ENCODE measurements around the gene ZNF77.
A peak's percentile ranks its signal among the peaks of the same experiment; 100 is the strongest.
"Not testable (repeated sequence)": the region's sequence is repeated elsewhere in the genome, so short reads cannot be mapped to it uniquely, and the experiment has no call there.

Gene ZNF77

GRCh38 chr19:2944775-2945574 lies at the start of gene ZNF77:
Gene ZNF77 (minus strand): TSS chr19:2944971. CDS start chr19:2944840, 131 bp downstream.
- DNase-seq, result peak; percentile 99

- DNase-seq, result no peak
These were observed 48.8 kb upstream of the ZNF77 start for GRCh38 chr19:2993579-2993978.

DNA sequence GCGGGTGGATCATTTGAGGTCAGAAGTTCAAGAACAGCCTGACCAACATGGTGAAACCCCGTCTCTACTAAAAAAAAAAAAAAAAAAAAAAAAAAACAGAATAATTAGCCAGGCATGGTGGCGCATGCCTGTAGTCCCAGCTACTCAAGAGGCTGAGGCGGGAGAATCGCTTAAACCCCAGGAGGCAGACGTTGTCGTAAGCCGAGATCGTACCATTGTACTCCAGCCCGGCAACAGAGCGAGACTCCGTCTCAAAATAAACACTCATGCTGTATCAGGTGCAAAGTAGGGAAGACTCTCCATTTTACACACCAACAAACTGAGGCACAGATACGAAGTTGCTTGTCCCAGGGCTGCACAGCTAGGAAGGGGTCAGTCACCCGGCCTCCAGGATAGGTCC lies 48.2 kb upstream of the ZNF77 start:
- no peak for DNase-seq

DNA sequence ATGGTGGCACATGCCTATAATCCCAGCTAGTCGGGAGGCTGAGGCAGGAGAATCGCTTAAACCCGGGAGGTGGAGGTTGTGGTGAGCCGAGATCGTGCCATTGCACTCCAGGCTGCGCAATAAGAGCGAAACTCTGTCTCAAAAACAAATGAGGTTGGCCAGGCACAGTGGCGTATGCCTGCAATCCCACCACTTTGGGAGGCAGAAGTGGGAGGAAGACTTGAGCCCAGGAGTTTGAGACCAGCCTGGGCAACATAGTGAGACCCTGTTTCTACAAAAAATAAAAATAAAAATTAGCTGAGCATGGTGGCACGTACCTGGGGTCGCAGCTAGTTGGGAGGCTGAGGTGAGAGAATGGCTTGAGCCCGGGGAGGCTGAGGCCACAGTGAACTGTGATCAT lies 47.6 kb upstream of the ZNF77 start:
- DNase-seq, result not testable (repeated sequence)

GRCh38 chr19:2989236-2989946 lies 44.6 kb upstream of the ZNF77 start:
- no peak for DNase-seq

- no peak for DNase-seq
These were observed 43.8 kb upstream of the ZNF77 start for GRCh38 chr19:2988568-2988967.

DNA sequence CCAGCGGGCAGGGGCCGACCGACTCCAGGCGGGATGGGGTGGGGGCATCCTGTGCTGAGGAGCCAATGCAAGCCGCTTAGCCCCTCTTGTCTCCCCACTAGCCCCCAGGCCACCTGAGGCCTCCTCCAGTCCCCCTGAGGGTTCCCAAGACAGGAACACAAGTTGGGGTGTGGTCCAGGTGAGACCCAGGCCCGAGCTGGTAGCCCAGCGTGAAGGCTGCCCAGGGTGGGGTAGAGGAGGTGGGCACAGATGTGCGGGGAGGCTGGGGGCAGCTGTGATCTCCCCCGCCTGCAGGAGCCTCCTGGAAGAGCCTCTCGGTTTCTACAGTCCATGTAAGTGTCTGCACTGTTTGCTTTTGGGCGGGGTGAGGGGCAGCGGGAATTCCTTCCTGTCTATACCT lies 43.0 kb upstream of the ZNF77 start:
- DNase-seq, result no peak

- no peak for DNase-seq
These were observed 42.3 kb upstream of the ZNF77 start for GRCh38 chr19:2986951-2987524.

DNA sequence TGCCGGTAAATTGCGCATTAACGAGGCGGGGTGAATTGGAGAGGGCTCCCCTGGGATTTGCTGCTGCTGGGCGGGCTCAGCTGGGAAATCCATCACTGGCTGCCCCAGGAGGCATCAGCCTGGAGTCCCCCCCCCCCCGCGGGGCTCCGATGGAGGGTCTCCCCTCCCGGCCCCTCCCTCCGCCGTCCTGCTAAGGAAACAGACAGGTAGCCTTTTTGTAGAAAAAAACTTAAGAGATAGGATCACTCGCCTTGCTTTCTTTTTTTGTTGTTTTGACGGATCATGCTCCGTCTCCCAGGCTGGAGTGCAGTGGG lies 39.4 kb upstream of the ZNF77 start:
- no peak for DNase-seq

DNA sequence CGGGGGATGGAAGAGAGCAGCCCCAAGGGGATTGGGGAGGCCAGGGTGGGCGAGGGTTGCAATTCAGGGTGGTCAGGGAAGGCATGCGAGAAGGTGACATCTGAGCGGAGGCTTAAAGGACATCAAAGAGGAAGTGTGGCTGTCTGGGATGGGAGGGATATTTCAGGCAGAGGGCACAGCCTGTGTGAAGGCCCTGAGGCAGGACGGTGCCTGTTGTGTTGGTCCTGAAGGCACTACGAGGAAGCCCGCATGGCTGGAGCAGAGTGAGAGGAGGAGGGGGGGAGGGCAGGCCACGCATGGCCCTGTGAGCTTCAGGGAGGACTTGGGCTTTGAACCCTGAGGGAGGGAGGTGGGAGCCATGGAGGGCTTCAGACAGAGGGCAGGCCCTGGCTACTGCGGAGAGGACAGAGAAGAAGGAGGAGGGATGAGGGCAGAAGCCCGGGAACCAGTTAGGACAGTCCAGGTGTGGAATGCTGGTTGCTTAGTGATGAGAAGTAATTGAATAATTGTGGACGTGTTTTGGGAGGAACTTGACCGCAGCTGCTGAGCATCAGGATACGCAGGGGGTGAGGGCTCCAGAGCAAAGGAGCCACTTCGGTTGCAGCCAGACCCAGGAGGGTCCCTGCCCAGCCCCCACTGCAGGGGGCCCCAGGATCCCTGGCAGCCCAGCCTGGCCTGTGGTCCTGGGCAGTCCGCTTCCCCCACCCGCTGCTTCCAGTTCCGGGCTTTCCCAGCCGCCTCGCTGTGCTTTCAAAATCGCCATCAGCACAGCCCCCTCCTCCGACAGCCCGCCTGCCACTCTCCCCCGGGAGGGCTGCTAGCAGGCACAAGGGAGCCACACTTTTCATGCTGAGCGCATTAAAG lies 38.8 kb upstream of the ZNF77 start:
- peak in 1 of 2 donors; percentile 5 for DNase-seq

GRCh38 chr19:2982983-2983350 lies 38.2 kb upstream of the ZNF77 start:
- no peak for DNase-seq

DNA sequence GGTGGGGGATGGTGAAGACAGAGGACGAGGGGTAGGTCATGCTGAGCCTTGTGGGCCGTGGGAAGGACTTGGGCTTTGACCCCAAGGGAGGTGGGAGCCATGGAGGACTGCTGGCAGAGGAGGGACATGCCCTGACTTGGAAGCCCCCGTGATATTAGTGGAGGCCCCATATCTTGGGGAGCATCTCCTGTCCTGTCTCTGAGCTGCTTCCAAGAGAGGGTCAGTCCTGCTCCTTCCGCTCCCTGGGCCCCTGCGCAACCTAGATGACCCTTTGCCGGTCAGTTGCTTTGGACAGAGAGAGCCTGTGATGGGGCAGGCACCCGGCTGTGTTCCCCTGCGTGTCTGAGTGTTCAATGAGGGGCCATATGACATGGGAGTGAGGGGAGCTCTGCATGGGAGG lies 37.8 kb upstream of the ZNF77 start:
- no peak for DNase-seq

- no peak for DNase-seq
These were observed 37.1 kb upstream of the ZNF77 start for GRCh38 chr19:2981898-2982297.

DNA sequence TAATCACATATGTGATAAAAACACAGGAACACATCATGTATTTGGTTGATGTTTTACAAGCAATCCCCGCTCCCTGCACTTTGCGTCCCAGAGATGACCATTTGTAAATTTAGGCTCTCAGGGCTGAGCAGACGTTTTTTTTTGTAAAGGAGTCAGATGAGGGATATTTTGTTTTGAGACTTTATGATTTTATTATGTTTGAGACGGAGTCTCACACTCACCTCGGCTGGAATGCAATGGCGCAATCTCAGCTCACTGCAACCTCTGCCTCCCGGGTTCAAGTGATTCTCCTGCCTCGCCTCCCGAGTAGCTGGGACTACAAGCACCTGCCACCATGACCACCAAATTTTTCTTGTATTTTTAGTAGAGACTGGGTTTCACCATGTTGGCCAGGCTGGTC lies 34.0 kb upstream of the ZNF77 start:
- DNase-seq, result no peak

GRCh38 chr19:2978166-2978767 lies 33.5 kb upstream of the ZNF77 start:
- DNase-seq, result no peak

DNA sequence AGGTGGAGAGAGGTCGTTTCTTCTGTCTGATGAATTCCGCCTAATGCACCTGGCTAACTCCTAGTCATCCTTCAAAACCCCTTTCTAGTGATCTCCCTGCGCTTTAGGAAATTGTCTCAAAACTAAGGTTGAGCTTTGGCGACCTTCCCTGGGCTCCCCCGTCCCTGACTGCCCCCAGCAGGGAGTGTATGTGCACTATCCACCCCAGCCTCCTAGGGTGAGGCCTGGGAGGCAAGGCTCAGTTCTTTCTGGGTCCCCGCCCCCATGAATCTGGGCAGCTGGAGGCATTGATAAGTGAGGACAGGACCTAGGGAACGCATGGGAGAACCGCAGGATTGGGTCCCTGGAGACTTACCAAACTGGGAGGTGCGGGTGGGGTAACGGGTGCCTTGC lies 33.0 kb upstream of the ZNF77 start:
- no peak for DNase-seq

GRCh38 chr19:2977001-2977745 lies 32.4 kb upstream of the ZNF77 start, which contains the start of gene TLE6:
Gene TLE6 (plus strand): TSS chr19:2977564. CDS start chr19:2978234, 670 bp downstream.
- peak; percentile 95 to 96 for DNase-seq

DNA sequence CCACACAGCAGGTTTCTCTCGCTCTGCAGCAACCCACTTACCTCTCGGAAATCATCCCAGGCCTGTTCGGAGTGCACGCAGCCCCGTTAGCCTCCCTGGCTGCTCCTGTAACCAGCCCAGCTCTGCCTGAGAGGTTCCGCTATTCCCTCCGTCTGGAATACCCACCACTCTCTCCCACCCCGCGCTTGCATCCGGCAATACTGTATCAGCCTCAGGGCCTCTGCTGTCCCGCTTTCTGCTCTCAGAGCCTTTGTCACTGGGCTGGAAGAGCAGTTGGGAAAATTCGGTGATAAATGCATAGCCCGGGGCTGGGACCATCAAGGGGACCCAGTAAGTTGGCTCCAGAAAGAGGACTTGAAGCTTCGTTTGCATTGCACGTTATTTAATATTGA lies 31.8 kb upstream of the ZNF77 start:
- DNase-seq, result no peak

DNA sequence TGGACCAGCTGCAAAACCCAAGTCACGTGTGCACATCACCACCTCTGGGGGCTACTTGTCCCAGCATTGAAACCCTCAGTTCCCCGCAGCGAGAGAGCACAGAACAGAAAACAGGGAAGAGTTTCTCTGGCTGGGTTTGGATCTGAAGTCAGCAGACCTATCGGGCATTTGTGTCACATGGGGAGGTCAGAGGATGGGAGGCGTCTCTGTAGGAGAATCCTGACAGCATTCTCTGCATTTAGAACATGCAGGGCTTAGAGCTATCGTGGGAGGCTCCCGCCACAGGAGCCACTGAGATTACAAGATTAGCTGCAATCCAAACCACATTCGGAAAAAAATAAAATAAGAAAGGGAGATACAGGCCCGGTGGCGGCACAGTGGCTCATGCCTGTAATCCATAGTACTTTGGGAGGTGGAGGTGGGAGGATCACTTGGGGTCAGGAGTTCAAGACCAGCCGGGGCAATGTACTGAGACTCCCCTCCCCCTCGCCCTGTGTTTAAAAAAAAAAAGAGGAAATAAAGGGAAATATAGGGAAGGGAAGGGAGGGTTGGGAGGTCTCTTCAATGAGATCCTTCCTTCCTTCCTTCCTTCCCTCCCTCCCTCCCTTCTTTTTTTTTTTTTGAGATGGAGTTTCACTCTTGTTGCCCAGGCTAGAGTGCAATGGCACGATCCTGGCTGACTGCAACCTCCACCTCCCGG lies 29.7 kb upstream of the ZNF77 start:
- no peak for DNase-seq

DNA sequence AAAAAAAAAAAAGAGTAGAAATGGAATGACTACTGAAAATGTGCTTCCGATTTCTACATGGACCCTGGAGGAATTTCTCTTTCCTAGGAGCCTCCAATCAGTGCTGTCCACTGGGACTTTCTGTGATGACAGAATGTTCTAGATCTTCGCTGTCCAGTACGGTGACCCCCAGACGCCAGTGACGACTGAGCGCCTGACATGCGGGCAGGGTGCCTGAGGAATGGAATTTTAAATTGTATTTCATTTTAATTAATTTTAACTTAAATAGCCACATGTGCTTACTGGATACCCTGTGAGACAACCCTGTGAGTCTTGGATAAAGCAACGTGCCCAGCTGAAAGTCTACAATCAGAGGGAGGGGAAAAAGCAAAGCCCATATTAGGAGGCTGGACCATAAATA lies 28.5 kb upstream of the ZNF77 start:
- DNase-seq, result no peak

GRCh38 chr19:2970201-2970835 lies 25.5 kb upstream of the ZNF77 start:
- no peak for DNase-seq
